ENCODE data around the gene FAM20B. TPM values are rescaled to one million over a fixed set of nuclear protein-coding genes. Genes with fewer than 3 reads are reported as not detected.

FAM20B gene
- total RNA-seq, 1 experiment from 2014 or later, result 35.4 TPM

- Histone ChIP-seq H3T11ph (ENCODE audit: low read length) (no peak overlapping the region), H4K91ac (ENCODE audit: insufficient read length, low read depth, low read length) (no peak overlapping the region), H3K23ac (ENCODE audit: insufficient read length, low read depth, low read length) (no peak overlapping the region), H3K27me3 (ENCODE audit: insufficient read depth, low read length) (no peaks in the 10 kb centered on the region), H3K27ac (ENCODE audit: insufficient read length, low read depth, low read length) (no peak overlapping the region), H2AK5ac (ENCODE audit: insufficient read length, low read length) (no peak overlapping the region), H3K14ac (ENCODE audit: insufficient read depth, low read length) (no peak overlapping the region), H2BK12ac (ENCODE audit: insufficient read length, low read depth, low read length) (no peak overlapping the region), H3K4me1 (ENCODE audit: insufficient read depth, low read length) (no peaks in the 10 kb centered on the region), H3K18ac (ENCODE audit: insufficient read length, low read depth, low read length) (no peak overlapping the region), H3K4me2 (ENCODE audit: insufficient read depth, insufficient read length, low read length) (no peak overlapping the region), H3K9me3 (ENCODE audit: control insufficient read depth, low read depth, low read length) (no peaks in the 10 kb centered on the region), H3K9ac (ENCODE audit: extremely low read depth, insufficient read length, low read length) (no peak overlapping the region), H3K4ac (ENCODE audit: low read depth, low read length) (no peak overlapping the region), H4K20me1 (ENCODE audit: control insufficient read depth, insufficient read depth, insufficient read length) (no peaks in the 10 kb centered on the region), H2BK5ac (ENCODE audit: insufficient read length, low read length) (no peak overlapping the region), H2BK15ac (ENCODE audit: low read depth, low read length) (no peak overlapping the region), H2AFZ (ENCODE audit: low read length) (no peak overlapping the region), H4K8ac (replicated peaks; ENCODE audit: insufficient read length, low read depth, low read length) (no peak overlapping the region), H2BK120ac (ENCODE audit: low read depth, low read length, poor library complexity, severe bottlenecking) (no peak overlapping the region), H3K79me2 (ENCODE audit: insufficient read depth, low read length) (no peaks in the 10 kb centered on the region), H2BK20ac (ENCODE audit: low read depth, low read length, poor library complexity, severe bottlenecking) (no peak overlapping the region), H3K79me1 (ENCODE audit: insufficient read depth, low read depth, low read length, poor library complexity, severe bottlenecking) (no peaks in the 10 kb centered on the region), H3K56ac (ENCODE audit: insufficient read length, low read depth, low read length) (no peak overlapping the region), H3K23me2 (ENCODE audit: insufficient read length, low read depth, low read length, poor library complexity, severe bottlenecking) (no peaks in the 10 kb centered on the region), H4K5ac (ENCODE audit: insufficient read length, low read depth, low read length) (no peak overlapping the region)
- H3K27me3 Mint-ChIP-seq (ENCODE audit: low read depth), result no peaks in the 10 kb centered on the region
- H3K36me3 Mint-ChIP-seq (ENCODE audit: insufficient read depth in 1 of 3, low read depth in 3 of 3), result peaks cover 0 to 38% (median 25%) of the 10 kb centered on the region in 3 experiments; a peak in 6 of 7 replicates
- DNase-seq, result no peak
- no CpG with 5 or more reads among the region's 4 CpGs for WGBS (ENCODE audit: extremely low coverage, insufficient read length, low lambda C conversion rate)
- no peak for TF ChIP-seq CTCF (conservative IDR thresholded peaks at IDR 0.05)
- no peaks in the 10 kb centered on the region for H3K4me1 Mint-ChIP-seq
- H3K9me3 Mint-ChIP-seq, result no peaks in the 10 kb centered on the region
- H3K4me3 Mint-ChIP-seq, result no peak overlapping the region
- no peak overlapping the region for H3K27ac Mint-ChIP-seq
Measured at GRCh38 chr1:179066471-179066870, 40.8 kb downstream of the FAM20B start.

Measured in H9 (cell line).